Transverse colon (tissue), 4 donors: ENCODE results near the gene CETN1. TPM values are rescaled to one million over a fixed set of nuclear protein-coding genes. Genes with fewer than 3 reads are reported as not detected.

Experiments used
- DNase-seq: peaks from one replicate; pipeline ENCODE4 v3.0.0-alpha.2; 2019
- H3K27ac ChIP-seq, 4 donors: fragments of 200-600 bp; sonication (generic); 2 replicates each; pipeline ENCODE4 v1.5.1; 2016 to 2018; ENCODE audit warnings: inconsistent platforms in 4 of 4
- H3K27me3 ChIP-seq: fragments of 200-600 bp; sonication (generic); 2 replicates; pipeline ENCODE4 v1.5.1; 2017; ENCODE audit warnings: inconsistent platforms
- H3K36me3 ChIP-seq, 4 donors: fragments of 200-600 bp; sonication (generic); 2 replicates each; pipeline ENCODE4 v1.5.1; 2017 to 2019; ENCODE audit warnings: inconsistent platforms in 4 of 4
- H3K4me1 ChIP-seq, 4 donors: fragments of 200-600 bp; sonication (generic); 2 replicates each; pipeline ENCODE4 v1.5.1; 2017 to 2020; ENCODE audit warnings: inconsistent platforms in 4 of 4
- H3K4me3 ChIP-seq, 4 donors: fragments of 200-600 bp; sonication (generic); 1 replicate in 1 of 4; 2 replicates in 3 of 4; pipeline versions ENCODE4 v1.5.1 to v1.6.1; 2017 to 2019; ENCODE audit warnings: inconsistent platforms in 4 of 4
- H3K9me3 ChIP-seq, 2 donors: fragments of 200-600 bp; sonication (generic); 2 replicates each; pipeline ENCODE4 v1.5.1; 2017 to 2019; ENCODE audit warnings: inconsistent platforms in 2 of 2
- CTCF ChIP-seq, 5 experiments: fragments of 200-600 bp in 3 of 5; fragments of 450-650 bp in 2 of 5; sonication (generic) in 3 of 5; IDR thresholded peaks; 1 replicate in 2 of 5; 2 replicates in 3 of 5; pipeline ENCODE4 v1.5.1; 2016 to 2017; ENCODE audit warnings: antibody characterized with exemption in 5 of 5, inconsistent platforms in 3 of 5, mild to moderate bottlenecking in 2 of 5, moderate library complexity in 1 of 5
- EP300 ChIP-seq: sonication (generic); formaldehyde crosslinking; IDR thresholded peaks from one replicate; pipeline ENCODE4 v1.6.1; 2017; ENCODE audit warnings: antibody characterized with exemption, low read depth
- POLR2A ChIP-seq: fragments of 450-650 bp; IDR thresholded peaks from one replicate; pipeline ENCODE4 v1.6.1; 2016; ENCODE audit warnings: antibody characterized with exemption, mild to moderate bottlenecking, moderate library complexity
- POLR2AphosphoS5 ChIP-seq, 3 donors: sonication (generic); formaldehyde crosslinking; IDR thresholded peaks; one replicate each; pipeline ENCODE4 v1.6.1; 2016; ENCODE audit warnings: antibody characterized with exemption in 3 of 3
- WGBS, 2 donors: methylation state at CpG; one replicate each; pipeline ENCODE4 v1.1.5; 2018; ENCODE audit warnings: low coverage in 1 of 2; 5-methylcytosine and 5-hydroxymethylcytosine counted together
- in situ Hi-C, 4 donors: fragments of 200-750 bp; cut with MboI; loops; one replicate each; pipeline versions ENCODE4 v1.15.0 to v1.15.1; 2017; ENCODE audit warnings: low sequenced_read_pairs in 3 of 4, low pct_ligation_motif_present in 1 of 4, low pct_unique_long_range_greater_than_20kb in 1 of 4
- intact Hi-C: fragments of 100-400 bp; cut with DNase I; formaldehyde crosslinking; loops from one replicate; pipeline ENCODE4 v1.15.1; 2023; ENCODE audit warnings: low total_unique reads
- total RNA-seq, 4 donors: library from RNA; depleted of rRNA; stranded (reverse); fragments of >200 nt; gene quantifications; one replicate each; pipeline ENCODE4 v1.1.0, GENCODE V29; 2016

The CETN1 gene
- total RNA-seq, 4 donors from 2014 or later = not detected

GRCh38 chr18:595068-595467 lies 14.9 kb downstream of the CETN1 start:
- intact Hi-C loops = no loop called here

GRCh38 chr18:595571-595970 lies 15.4 kb downstream of the CETN1 start:
- 68 to 100% methylated on average over 1 of the region's 1 CpG for WGBS, 2 donors
- H3K4me3 ChIP-seq = no peak overlapping the region
- DNase-seq = no peak
- H3K27me3 ChIP-seq = peaks cover 11% of the 10 kb centered on the region
- intact Hi-C loops = no loop called here
- in situ Hi-C loops = no loop called here
- no peak overlapping the region for H3K27ac ChIP-seq
- no peaks in the 10 kb centered on the region for H3K9me3 ChIP-seq
- H3K4me1 ChIP-seq = peaks cover 0 to 2% (median 1%) of the 10 kb centered on the region in 4 donors
- no peaks in the 10 kb centered on the region for H3K36me3 ChIP-seq
- no peak for TF ChIP-seq POLR2A

More at GRCh38 chr18:595068-595467, 14.9 kb downstream of the CETN1 start:
- TF ChIP-seq POLR2AphosphoS5 (IDR thresholded peaks at IDR 0.05) = no peak
- TF ChIP-seq EP300 = no peak
- no peak for TF ChIP-seq CTCF (IDR thresholded peaks at IDR 0.05)
- TF ChIP-seq POLR2A = no peak
- WGBS, 2 donors = 78 to 86% methylated on average over 4 of the region's 4 CpGs
- Histone ChIP-seq H3K9me3 (no peaks in the 10 kb centered on the region), H3K4me1 (peaks cover 0 to 2% (median 1%) of the 10 kb centered on the region in 4 donors), H3K36me3 (no peaks in the 10 kb centered on the region), H3K27me3 (peaks cover 11% of the 10 kb centered on the region), H3K27ac (no peak overlapping the region), H3K4me3 (no peak overlapping the region)
- DNase-seq = no peak
- in situ Hi-C loops = no loop called here

DNA sequence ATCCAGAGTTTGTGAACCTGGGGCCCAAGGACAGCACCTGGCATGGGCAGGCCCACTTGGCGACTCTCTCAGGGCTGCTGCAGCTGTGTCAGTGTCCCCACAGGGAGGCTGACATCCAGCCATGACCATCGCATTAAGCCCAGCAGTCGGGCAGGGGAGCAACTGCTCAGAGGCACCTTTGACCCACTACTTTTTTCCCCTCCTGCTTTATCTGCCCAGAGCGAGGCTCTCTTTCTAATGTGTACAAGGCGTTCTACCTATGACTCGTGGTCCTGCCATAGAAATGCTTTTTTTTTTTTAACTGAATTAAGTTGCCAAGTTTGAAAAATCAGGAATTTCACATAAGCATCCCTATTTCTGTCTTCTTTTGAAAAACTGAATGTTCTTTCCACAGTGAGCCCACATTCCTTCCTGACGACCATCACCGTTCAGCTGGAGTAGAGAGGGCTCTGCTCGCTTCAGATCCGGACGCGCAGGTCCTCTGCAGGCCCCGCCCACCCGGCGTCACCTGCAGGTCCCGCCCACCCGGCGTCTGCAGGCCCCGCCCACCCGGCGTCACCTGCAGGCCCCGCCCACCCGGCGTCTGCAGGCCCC lies 16.2 kb downstream of the CETN1 start:
- peak overlapping the region in 2 of 4 donors; percentile 14 to 35 for H3K4me3 ChIP-seq
- H3K27me3 ChIP-seq = peaks cover 11% of the 10 kb centered on the region
- H3K27ac ChIP-seq = no peak overlapping the region
- TF ChIP-seq CTCF (IDR thresholded peaks at IDR 0.05) = no peak
- no peak for TF ChIP-seq POLR2AphosphoS5 (IDR thresholded peaks at IDR 0.05)
- TF ChIP-seq POLR2A = no peak
- no peak for TF ChIP-seq EP300
- no peaks in the 10 kb centered on the region for H3K9me3 ChIP-seq
- peaks cover 0 to 2% (median 1%) of the 10 kb centered on the region in 4 donors for H3K4me1 ChIP-seq
- DNase-seq = no peak
- in situ Hi-C loops = no loop called here
- no peaks in the 10 kb centered on the region for H3K36me3 ChIP-seq
- intact Hi-C loops = no loop called here
- 56 to 81% methylated on average over 4 to 9 of the region's 24 CpGs for WGBS, 2 donors

DNA sequence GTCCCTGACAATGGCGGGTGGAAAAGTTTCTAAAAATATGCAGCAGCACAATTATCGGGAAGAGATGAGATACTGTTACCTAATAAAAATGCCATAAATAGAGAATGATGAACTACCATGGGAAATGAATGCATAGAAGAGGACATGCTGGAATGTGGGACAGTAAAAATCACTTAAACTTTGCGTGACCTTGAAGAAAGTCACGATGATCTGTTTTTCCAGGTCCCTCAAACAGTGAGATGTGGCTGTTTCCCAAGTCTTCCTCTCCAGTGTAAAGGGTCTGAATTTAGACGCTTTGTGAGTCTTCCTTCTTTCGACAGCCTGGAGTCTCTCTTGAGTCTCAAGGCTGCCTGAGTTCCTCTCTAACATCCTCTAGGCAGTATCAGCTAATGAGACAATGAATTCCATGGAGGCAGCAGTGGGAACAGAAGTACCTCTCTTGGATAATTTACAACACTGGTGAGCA lies 18.0 kb downstream of the CETN1 start:
- peaks cover 11% of the 10 kb centered on the region for H3K27me3 ChIP-seq
- H3K9me3 ChIP-seq = no peaks in the 10 kb centered on the region
- TF ChIP-seq POLR2A (no peak), CTCF (IDR thresholded peaks at IDR 0.05) (no peak), POLR2AphosphoS5 (IDR thresholded peaks at IDR 0.05) (peak in 1 of 3 donors; percentile 12), EP300 (no peak)
- in situ Hi-C loops (no loop called here), intact Hi-C loops (no loop called here)
- H3K4me1 ChIP-seq = peaks cover 0 to 2% (median 1%) of the 10 kb centered on the region in 4 donors
- no peaks in the 10 kb centered on the region for H3K36me3 ChIP-seq
- no peak overlapping the region for H3K27ac ChIP-seq
- no peak for DNase-seq
- no peak overlapping the region for H3K4me3 ChIP-seq
- 51 to 67% methylated on average over 6 of the region's 6 CpGs for WGBS, 2 donors

GRCh38 chr18:600107-600506 lies 19.9 kb downstream of the CETN1 start:
- intact Hi-C loops = no loop called here

More at GRCh38 chr18:600107-600506, 19.9 kb downstream of the CETN1 start:
- Histone ChIP-seq H3K4me1 (peaks cover 0 to 2% (median 1%) of the 10 kb centered on the region in 4 donors), H3K36me3 (no peaks in the 10 kb centered on the region), H3K9me3 (no peaks in the 10 kb centered on the region), H3K4me3 (no peak overlapping the region), H3K27ac (no peak overlapping the region), H3K27me3 (peaks cover 2% of the 10 kb centered on the region)
- in situ Hi-C loops = no loop called here
- no peak for TF ChIP-seq CTCF (IDR thresholded peaks at IDR 0.05)
- no peak for TF ChIP-seq EP300
- TF ChIP-seq POLR2AphosphoS5 (IDR thresholded peaks at IDR 0.05) = no peak
- TF ChIP-seq POLR2A = no peak
- no peak for DNase-seq
- 64 to 74% methylated on average over 3 of the region's 3 CpGs for WGBS, 2 donors
